ELF-1 (cell line): ENCODE results near the gene SCAF11.

Source experiments
- DNase-seq: peaks from one replicate; pipeline ENCODE4 v3.0.0-alpha.2; 2016; ENCODE audit warnings: low read depth, low spot score

SCAF11 gene

DNA sequence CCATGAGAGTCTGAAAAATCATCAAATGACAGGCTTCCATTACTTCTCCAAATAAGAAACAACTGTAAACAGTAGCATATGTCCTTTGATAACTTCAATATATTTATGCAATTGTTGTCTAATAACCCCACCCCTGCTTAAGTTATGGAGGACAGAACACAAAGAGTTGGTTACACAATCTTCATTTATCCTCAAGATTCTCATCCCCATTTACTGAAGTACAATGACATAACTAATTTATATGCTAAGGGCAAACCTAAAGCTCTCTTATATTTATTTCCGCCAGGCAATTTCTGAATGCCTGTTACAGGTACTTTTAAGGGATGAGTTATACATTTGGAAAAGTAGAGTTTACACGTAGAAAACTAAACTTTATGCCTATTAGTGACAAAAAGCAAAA, 12.3 kb downstream of the SCAF11 start:
- DNase-seq = no peak

DNA sequence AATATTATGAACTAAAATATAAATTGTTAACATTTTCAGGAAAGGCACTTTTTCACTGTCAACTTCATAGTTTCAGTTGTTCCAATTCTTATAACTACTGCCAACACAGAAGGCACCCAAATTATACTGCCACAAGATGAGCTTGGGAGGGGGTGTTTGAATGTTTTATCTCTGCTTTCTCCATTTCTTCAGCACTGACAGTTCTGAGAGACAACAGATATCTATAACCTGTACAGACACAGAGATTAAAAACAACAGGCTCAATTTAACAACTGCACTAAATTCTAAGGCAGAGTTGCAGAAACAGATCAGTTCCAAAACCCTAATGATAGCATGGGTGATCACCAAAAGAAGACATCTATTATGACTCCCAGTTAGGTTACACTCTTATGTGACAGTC, 12.8 kb downstream of the SCAF11 start:
- no peak for DNase-seq

DNA sequence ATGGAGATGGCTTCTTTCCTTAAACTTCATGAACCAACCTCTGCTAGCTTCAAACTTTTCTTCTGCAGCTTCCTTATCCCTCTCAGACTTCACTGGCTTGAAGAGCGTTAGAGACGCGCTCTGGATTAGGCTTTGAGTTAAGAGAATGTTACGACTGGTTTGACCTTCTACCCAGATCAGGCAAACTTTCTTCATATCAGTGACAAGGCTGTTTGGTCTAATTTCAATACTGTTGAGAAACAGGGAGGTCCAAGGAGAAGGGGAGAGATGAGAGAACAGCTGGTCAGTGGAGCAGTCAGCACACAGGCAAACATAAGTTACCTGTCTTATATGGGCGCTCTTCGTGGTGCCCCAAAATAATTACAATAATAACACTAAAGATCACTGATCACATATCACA, 14.9 kb downstream of the SCAF11 start:
- no peak for DNase-seq

DNA sequence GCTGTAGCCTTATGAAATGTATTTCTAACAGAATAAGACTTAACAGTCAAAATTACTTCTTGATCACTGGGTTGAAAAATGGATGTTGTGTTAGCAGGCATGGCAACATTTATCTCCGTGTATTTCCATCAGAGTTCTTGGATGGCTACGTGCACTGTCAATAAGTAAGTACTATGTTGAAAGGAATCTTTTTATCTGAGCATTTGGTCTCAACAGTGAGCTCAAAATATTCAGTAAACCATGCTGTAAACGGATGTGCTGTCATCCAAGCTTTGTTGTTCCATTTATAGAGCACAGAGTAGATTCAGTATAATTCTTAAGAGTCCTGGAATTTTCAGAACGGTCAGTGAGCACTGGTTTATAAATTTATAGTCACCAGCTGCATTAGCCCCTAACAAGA, 15.5 kb downstream of the SCAF11 start:
- DNase-seq = no peak

DNA sequence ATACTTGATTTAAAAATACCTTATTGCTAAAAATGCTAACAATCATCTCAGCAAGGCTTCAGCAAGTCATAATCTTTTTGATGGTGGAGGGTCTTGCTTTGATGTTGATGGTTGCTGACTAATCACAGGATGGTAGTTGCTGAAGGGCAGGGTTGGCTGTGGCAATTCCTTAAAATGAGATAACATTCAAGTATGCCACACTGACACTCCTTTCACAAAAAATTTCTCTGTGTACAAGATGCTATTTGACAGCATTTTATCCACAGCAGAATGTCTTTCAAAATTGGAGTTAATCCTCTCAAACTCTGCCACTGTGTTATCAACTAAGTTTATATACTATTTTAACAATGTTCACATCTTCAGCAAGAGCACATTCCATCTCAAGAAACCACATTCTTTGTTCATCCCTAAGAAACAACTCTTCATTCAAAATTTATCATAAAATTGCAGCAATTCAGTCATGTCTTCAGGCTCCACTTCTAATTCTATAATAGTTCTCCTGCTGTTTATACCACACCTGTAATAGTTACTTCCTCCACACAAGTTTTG, 16.1 kb downstream of the SCAF11 start:
- no peak for DNase-seq

DNA sequence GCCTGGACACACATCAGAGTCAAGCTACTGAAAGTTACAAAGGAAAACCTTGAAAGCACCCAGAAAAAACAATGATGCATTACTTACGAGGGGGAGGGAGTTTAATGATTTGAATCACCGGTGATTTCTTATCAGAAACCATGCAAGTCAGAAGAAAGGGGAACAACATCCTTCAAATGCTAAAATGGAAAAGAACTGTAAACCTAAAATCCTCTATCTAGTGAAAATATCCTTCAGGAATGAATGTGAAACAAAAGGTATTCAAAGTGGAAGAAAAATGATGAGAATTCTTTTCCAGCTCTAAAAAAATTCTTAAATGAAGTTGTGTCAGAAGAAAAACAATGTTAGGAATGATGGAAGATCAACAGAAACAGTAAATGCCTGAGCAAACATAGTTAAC, 16.8 kb downstream of the SCAF11 start:
- DNase-seq = no peak

DNA sequence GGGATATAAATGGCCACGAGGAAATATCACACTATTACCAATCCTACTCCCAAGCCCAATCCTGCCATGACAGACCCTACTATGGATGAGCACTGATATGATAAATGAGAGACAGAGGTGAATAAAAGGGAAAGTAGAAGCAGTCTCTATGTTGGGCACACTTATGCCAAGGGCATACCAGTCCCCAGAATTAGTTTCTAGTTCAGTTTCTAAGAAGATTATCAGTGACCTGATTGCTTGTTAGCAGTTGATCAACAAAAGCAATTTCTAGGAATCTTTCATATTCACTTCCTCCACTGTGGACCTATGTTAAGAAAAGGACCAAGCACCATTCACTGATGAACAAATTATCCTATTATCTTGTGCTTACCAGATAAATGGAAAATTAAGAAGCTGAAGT, 20.0 kb downstream of the SCAF11 start:
- no peak for DNase-seq

DNA sequence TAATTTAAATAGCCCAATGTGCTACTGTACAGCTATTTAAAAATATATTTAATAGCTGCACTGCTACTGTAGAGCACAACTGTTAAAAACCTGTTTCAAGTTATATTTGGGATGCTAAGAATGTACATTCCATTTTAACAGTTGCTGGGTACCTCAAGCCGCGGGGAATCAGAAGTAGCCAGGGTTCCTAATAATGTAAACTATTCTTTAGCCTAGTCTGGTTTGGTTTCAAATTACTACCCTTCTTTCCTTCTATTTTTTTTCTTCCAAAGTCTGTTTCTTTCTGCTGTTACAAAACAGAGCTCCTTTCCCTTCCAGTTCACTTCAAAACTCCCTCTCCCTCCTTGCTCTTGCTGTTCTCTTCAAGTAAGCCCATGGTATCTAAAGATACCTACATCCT, 21.3 kb downstream of the SCAF11 start:
- DNase-seq = no peak

DNA sequence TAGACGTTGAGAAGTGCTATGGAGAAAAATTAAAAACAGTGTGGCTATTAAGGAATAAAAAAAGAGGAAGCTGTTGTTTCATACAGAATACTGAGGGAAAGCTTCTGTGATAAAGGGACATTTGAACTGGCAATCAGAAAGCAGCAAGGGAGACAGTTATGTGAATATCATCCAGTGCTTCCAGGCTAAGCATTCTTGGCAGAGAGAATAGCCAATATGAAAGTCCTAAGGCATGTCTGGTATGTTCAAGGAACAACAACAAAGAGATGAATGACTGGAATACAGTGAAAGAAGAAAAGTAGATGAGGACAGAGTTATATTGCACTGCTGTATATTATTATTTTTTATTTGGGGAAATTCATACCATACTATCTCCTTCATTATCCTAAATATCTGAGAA, 23.9 kb downstream of the SCAF11 start:
- DNase-seq = no peak

DNA sequence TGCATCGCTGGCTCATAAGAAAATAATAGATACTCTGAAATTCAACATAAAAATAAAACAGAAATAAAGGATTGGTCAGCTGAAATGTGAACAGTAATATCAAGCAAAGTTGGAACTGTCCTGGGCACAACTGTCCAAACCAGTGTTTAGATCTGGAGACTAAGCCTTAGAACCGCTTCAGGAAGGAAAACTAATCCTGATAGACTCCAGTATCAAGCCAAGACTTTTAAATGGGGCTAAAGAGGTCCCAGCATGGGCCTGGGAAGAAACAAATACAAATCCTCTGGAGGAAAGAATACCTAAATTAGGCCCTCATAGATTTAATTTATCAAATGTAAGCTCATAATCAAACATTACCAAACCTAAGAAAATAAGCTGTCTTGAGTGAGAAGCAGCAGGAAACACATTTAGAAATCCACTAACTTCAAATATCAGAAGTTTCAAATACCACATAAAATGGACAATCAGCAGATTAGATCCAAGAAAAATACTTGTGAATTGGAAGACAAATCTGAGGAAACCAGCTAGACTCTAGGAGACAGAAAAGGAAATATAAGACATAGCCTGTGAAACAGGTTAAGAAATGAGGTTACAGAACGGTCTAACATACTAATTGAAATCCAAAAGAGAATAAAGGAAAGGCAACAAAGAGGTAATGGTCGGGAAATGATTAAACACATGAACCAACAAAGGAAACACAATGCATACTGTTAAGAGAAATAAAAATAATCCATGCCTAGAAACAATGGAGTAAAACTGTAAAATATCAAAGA, 27.6 kb downstream of the SCAF11 start:
- no peak for DNase-seq

DNA sequence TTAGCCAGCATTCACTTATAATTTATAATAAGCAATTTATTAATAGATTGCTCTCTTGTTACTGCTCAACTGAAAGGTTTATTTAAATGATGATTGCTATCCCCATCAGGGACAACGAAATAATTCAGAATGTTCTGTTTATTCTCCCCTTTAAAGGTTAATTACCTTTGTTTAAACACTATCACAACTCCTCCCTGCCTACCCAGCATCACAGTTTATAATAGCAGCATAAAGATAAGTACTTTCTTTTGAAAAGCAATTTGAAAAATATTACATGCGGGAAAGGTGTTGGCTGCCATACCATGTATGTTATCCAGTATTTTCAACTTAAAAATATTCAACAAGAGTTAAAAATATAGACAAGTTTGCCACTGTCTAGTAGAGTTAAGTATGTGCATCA, 30.6 kb downstream of the SCAF11 start:
- DNase-seq = no peak

DNA sequence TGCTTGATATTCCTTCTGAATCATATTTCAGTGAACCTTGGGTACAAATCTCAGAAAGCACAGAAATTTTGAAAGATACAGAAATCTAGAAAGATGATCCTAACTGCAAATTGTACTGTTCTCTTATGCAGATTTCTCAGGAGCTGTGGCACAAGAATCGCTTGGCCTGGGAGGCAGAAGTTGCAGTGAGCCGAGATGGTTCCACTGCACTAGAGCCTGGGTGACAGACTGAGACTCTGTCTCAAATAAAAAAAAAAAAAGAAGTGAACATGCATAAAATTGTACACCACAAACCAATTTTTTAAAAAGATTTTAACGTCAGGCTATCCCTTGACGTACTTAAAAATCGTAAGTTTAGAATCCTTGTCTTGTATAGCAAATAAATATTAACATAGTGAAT, 31.3 kb downstream of the SCAF11 start:
- DNase-seq = no peak

DNA sequence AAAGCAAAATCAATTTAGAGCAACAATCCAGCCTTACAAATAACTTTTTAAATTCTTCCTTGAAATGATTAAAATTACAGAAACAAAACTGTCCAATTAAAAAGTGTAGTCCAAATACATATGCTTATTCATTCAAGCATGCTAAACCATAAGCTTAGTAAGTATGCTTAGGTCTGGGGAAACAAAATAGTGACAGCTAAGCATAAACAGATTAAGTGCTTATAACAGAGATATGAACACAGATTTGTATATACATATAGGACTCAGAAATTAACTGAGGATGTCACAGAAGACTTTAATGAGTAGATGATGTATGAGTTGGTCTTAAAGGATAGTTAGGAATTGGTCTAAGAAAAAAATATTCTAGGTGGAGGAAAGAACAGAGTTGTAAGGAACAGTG, 41.8 kb downstream of the SCAF11 start:
- DNase-seq = no peak

DNA sequence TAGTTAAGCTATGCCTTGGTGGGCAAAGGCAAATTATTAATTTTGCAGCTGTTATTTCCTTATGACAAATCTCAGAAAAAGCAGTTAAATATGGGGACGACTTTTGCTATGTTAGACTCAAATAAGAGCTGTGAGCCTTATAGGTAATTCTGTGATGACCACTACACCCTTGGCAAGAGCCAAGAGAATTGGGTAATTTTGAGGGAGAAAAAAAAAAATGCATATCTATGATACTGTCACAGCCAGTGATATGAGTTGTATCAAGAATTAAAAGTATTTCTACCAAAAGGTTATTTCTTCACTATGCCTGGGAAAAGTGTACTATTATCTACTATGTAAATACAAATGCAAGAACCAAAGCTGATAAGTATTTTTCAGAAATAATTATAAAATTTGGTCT, 43.9 kb downstream of the SCAF11 start:
- no peak for DNase-seq

DNA sequence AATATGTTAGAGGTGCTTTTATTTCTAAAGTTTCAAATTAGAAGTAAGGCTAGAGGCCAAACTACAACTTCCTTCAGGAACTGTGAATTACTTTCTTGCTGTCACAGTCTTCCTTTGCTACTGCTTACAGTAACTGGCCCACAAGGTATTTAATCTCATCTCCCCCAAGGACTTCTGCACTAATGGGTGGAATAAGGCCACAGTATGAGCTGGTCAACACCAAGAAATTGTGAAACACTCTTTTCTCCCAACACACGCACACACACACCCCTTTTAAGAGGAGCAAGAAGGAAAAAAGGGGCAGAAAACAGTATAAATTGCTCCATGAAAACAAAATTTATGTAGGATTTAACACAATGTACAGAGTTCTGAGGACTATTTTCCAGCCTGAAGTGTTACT, 45.6 kb downstream of the SCAF11 start:
- DNase-seq = no peak

DNA sequence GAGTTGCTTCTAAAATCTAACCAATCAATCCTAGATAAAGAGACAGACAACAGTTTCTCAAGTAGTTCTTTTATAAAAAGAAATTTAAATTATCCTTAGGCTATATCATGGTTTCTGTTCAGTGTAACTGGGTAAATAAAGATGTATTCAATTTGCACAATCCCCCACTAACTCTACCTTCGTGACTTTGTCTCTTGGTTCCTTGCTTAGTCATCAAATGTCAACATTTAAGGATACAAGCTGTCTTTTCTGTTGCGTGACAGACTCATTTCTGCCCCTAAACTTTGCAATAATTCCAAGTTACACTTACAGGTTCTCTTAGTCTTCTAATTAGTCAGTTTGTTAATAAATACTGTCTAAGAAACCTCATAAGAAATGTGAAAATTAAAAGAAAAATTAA, 50.6 kb downstream of the SCAF11 start:
- no peak for DNase-seq

DNA sequence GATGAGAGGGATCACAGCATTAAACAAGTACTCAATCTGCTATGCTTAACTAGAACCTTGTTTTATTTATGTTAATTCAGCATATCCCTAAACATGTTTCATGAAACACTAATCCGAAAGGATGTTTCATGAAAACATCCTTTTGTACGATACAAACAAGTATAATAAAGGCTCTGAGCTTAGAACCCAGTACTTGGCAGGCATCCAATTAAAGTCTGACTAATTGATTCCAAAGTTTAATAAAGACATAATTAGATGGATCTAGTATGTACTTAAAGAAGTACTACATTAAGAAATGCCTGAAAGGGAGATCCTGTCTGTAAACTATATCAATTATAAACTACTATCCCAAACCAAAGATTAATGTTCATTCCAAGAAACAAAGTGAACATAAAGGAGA, 51.8 kb downstream of the SCAF11 start:
- DNase-seq = no peak

DNA sequence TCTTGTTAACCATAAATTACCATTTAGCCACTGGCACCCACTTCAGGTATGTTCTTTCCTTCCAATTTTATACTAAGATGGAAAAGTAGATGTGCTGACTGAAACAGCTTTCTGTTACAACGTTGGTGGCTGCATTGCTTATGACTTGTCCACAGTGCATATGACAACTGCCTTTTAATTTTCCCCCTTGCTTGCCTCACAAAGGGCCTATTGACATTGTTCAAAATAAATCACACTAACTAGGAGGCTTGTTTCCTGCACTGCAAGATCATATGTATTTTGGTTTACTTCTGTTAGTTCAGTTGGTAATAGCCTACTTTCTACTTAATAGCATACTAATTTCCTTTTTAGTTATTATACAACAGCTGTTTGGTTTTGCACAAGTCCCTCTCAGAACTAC, 55.4 kb downstream of the SCAF11 start:
- peak; percentile 8 for DNase-seq

DNA sequence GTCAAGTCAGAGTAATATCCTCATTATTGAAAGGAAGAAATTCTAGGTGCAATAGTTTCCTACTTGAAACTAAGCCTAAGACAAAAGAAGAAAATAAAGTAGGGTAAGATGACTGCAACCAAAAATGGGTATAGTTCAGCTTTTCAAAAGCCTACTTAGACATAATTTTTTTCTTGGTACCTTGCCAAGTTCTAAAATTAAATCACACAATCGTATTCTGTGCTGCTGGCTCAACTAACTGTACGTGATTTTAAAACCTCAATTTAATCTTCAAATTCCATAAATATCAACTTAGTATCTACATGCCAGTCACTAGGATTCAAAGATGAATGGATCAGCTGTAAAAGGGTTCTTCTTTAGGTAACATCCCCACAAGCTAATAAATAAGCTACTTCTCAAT, 56.9 kb downstream of the SCAF11 start:
- DNase-seq = no peak

DNA sequence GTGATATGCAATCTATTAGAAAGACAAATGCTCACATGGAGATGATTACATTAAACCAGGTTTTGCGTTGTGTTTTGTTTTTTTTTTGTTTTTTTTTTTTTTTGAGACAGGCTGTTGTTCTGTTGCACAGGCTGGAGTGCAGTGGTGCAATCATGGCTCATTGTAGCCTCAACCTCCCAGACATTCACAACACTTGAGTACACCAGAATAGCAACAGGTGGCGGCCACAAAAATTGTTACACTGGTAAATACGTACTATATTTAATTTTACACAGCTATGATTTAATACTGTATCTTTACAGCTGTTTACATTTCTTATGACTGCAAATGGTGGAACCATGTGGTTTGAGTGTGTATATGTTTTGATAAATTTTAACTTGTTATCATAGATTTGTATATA, 60.0 kb downstream of the SCAF11 start:
- no peak for DNase-seq

DNA sequence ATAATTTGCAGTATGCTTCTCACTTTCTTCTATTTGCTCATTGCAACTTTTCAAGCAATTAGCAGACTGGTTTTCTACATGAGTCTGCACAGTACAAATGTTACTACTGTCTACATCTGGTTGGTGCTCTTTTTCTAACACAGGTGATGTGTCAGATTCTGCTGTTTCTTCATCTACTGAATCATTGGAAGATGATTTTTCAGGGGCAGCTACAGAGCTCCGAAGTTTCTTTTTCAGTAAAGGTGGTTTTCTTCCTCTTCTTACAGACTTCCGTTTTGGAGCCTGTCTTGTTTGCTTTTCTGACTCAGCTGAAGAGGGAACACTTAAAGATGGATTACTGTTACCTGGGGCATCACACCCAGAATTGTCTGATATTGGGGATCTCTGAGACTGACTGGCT, 62.1 kb downstream of the SCAF11 start:
- no peak for DNase-seq

DNA sequence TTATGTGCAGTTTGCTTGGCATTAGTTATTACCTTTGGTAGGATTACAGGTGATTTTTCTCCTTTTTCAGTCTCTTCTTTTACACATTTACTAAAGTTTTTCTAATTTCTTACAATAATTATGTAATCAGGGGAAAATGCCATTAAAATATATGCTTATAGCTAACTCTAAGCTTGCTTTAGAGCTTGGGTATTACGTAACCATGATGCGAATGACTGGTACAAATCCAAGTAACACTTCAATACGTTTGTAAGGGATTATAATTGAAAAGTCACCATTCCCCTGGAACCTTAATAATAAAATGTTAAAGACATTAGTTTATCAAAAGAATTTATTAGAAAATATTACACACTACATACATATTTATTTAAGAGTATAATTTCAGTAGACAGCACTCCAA, 71.6 kb downstream of the SCAF11 start:
- DNase-seq = no peak

DNA sequence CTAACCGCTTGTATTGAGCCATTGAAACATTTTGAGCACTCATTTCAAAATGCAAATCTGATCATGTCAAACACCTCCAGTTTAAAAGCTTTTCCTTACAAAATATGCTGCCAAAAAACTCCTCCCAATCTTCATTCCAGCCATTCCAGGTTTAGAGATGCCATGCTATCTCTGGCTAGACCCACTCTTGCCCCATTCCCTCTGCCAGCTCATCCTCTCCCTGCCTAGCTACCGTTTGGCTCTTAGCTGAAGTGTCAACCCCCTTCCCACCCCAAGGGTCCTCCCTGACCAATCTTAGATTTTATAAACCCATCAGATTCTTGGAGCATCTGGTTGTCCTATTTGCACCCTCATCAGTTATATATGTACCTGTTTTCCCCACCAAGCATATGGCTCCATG, 75.0 kb downstream of the SCAF11 start:
- no peak for DNase-seq

DNA sequence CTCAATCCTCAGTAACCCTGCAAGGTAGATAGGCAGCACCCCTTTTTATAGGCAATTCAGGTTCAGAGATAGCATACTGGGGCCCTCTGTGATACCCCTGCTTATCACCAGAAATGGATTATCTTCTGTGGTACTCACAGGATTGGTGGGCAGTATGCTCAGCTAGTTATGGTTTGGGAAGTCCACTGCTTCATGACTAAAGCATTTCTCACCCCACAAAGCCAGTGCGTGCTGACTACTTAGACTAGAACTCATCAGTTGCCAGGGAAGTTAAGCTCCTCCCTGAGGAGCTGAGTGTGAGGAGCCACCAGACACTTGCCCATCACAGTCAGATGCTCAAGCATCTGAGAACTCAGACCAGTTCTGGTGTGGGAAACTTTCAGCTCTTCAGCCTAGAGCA, 76.3 kb downstream of the SCAF11 start:
- peak; percentile 18 for DNase-seq
